ENCODE data around the gene PATL1. TPM values are rescaled to one million over a fixed set of nuclear protein-coding genes. Genes with fewer than 3 reads are reported as not detected.

The PATL1 gene
- 35.4 and 36.6 TPM in 2 replicates for total RNA-seq
- long read RNA-seq, partial matches to known transcripts, result 2 of 2 reads
- long read RNA-seq, other reads (novel, unspliced or antisense), result 0 of 2 reads

- Mint-ChIP-seq H3K9me3 (no peaks in the 10 kb centered on the region), H3K27ac (ENCODE audit: unreplicated experiment) (peak within 1 kb of the TSS; percentile 100)
These were observed at the start of gene PATL1 for GRCh38 chr11:59668950-59669610. Gene PATL1, minus strand, starts transcription at chr11:59669037. Its CDS starts 142 bp downstream, at chr11:59668895.

GRCh38 chr11:59716051-59716450, 47.2 kb upstream of the PATL1 start:
- no peak for DNase-seq (ENCODE audit: low read depth, low spot score)
- Mint-ChIP-seq H3K4me3 (no peak overlapping the region), H3K9me3 (no peaks in the 10 kb centered on the region), H3K27me3 (ENCODE audit: low read depth) (peaks cover 57% of the 10 kb centered on the region), H3K36me3 (ENCODE audit: low read depth) (no peaks in the 10 kb centered on the region), H3K4me1 (no peaks in the 10 kb centered on the region), H3K27ac (ENCODE audit: unreplicated experiment) (no peak overlapping the region)
- TF ChIP-seq CTCF (conservative IDR thresholded peaks at IDR 0.05), result no peak

More at GRCh38 chr11:59668950-59669610, at the start of gene PATL1:
- TF ChIP-seq CTCF (conservative IDR thresholded peaks at IDR 0.05), result no peak
- H3K4me3 Mint-ChIP-seq, result peak within 1 kb of the TSS; percentile 97
- H3K4me1 Mint-ChIP-seq, result peaks cover 23% of the 10 kb centered on the region
- peaks cover 5% of the 10 kb centered on the region for H3K36me3 Mint-ChIP-seq (ENCODE audit: low read depth)
- DNase-seq (ENCODE audit: low read depth, low spot score), result peak; percentile 96
- H3K27me3 Mint-ChIP-seq (ENCODE audit: low read depth), result no peaks in the 10 kb centered on the region

- Mint-ChIP-seq H3K27me3 (ENCODE audit: low read depth) (peaks cover 48% of the 10 kb centered on the region), H3K36me3 (ENCODE audit: low read depth) (no peaks in the 10 kb centered on the region), H3K4me1 (no peaks in the 10 kb centered on the region), H3K4me3 (no peak within 1 kb of the TSS), H3K9me3 (no peaks in the 10 kb centered on the region), H3K27ac (ENCODE audit: unreplicated experiment) (no peak within 1 kb of the TSS)
- TF ChIP-seq CTCF (conservative IDR thresholded peaks at IDR 0.05), result no peak
- no peak for DNase-seq (ENCODE audit: low read depth, low spot score)
These were observed 44.9 kb upstream of the PATL1 start, which contains the start of gene OR10V1 for GRCh38 chr11:59713745-59714144. Gene OR10V1, minus strand, starts transcription at chr11:59713845. Its CDS starts 0 bp downstream, at chr11:59713845.

- Mint-ChIP-seq H3K27ac (ENCODE audit: unreplicated experiment) (no peak overlapping the region), H3K36me3 (ENCODE audit: low read depth) (no peaks in the 10 kb centered on the region), H3K4me1 (peaks cover 5% of the 10 kb centered on the region), H3K27me3 (ENCODE audit: low read depth) (peaks cover 20% of the 10 kb centered on the region), H3K4me3 (no peak overlapping the region), H3K9me3 (no peaks in the 10 kb centered on the region)
- DNase-seq (ENCODE audit: low read depth, low spot score), result no peak
- TF ChIP-seq CTCF (conservative IDR thresholded peaks at IDR 0.05), result no peak
These were observed 41.5 kb upstream of the PATL1 start for GRCh38 chr11:59710136-59710847.

GRCh38 chr11:59708537-59708936, 39.7 kb upstream of the PATL1 start:
- no peak overlapping the region for H3K4me3 Mint-ChIP-seq
- H3K27ac Mint-ChIP-seq (ENCODE audit: unreplicated experiment), result no peak overlapping the region
- no peaks in the 10 kb centered on the region for H3K36me3 Mint-ChIP-seq (ENCODE audit: low read depth)
- peaks cover 4% of the 10 kb centered on the region for H3K9me3 Mint-ChIP-seq
- H3K4me1 Mint-ChIP-seq, result peaks cover 5% of the 10 kb centered on the region
- no peak for DNase-seq (ENCODE audit: low read depth, low spot score)
- H3K27me3 Mint-ChIP-seq (ENCODE audit: low read depth), result peaks cover 13% of the 10 kb centered on the region
- no peak for TF ChIP-seq CTCF (conservative IDR thresholded peaks at IDR 0.05)

Data from neural crest cell (in vitro differentiated cells).